ENCODE results near the gene PRPF38A. TPM values are rescaled to one million over a fixed set of nuclear protein-coding genes. Genes with fewer than 3 reads are reported as not detected.
A peak's percentile ranks its signal among the peaks of the same experiment; 100 is the strongest.

PRPF38A gene
- total RNA-seq, 1 donor from 2014 or later, result 31.8 TPM

GRCh38 chr1:52404975-52405338, 555 bp downstream of the PRPF38A start:
- H4K20me1 ChIP-seq (ENCODE audit: insufficient read depth, low read length), result peaks cover 8% of the 10 kb centered on the region
- FAIRE-seq, result no peak
- peak overlapping the region; percentile 89 for H3K27ac Mint-ChIP-seq (ENCODE audit: unreplicated experiment)
- H3K4me2 ChIP-seq (ENCODE audit: low read length), result peak overlapping the region; percentile 92
- H3K4me1 ChIP-seq (ENCODE audit: insufficient read depth, low read length), result peaks cover 14% of the 10 kb centered on the region
- H3K4me3 Mint-ChIP-seq (ENCODE audit: unreplicated experiment), result peak overlapping the region; percentile 100
- H3K27me3 ChIP-seq (ENCODE audit: insufficient read depth, low read length), result no peaks in the 10 kb centered on the region
- H3K27ac ChIP-seq (ENCODE audit: low read depth, low read length), result peak overlapping the region; percentile 92
- H3K36me3 Mint-ChIP-seq (ENCODE audit: low read depth, unreplicated experiment), result peaks cover 6% of the 10 kb centered on the region
- DNase-seq (ENCODE audit: low read depth), result no peak
- no peaks in the 10 kb centered on the region for H3K9me3 Mint-ChIP-seq (ENCODE audit: unreplicated experiment)
- peak overlapping the region; percentile 97 for H3K9ac ChIP-seq (ENCODE audit: low read length)
- no peaks in the 10 kb centered on the region for H3K27me3 Mint-ChIP-seq (ENCODE audit: low read depth, unreplicated experiment)
- peak overlapping the region; percentile 96 for H2AFZ ChIP-seq (ENCODE audit: low read depth, low read length)
- peaks cover 7% of the 10 kb centered on the region for H3K4me1 Mint-ChIP-seq (ENCODE audit: low read depth, unreplicated experiment)
- H3K36me3 ChIP-seq (ENCODE audit: insufficient read depth, low read length), result peaks cover 20% of the 10 kb centered on the region
- H3K4me3 ChIP-seq (ENCODE audit: insufficient read depth, low read depth, low read length), result peak overlapping the region; percentile 99
- TF ChIP-seq EZH2 (IDR thresholded peaks at IDR 0.05; ENCODE audit: insufficient read depth, low read length), result no peak
- no peak for TF ChIP-seq CTCF (IDR thresholded peaks at IDR 0.05; ENCODE audit: insufficient read depth, low read depth, low read length)
- H3K9me3 ChIP-seq (ENCODE audit: insufficient read depth, low read depth, low read length), result no peaks in the 10 kb centered on the region
- peaks cover 48% of the 10 kb centered on the region for H3K79me2 ChIP-seq (ENCODE audit: insufficient read depth, low read length)

GRCh38 chr1:52413410-52413989, 9.1 kb downstream of the PRPF38A start:
- Histone ChIP-seq H3K4me2 (ENCODE audit: low read length) (no peak overlapping the region), H3K36me3 (ENCODE audit: insufficient read depth, low read length) (peaks cover 74% of the 10 kb centered on the region), H4K20me1 (ENCODE audit: insufficient read depth, low read length) (peaks cover 5% of the 10 kb centered on the region), H2AFZ (ENCODE audit: low read depth, low read length) (no peak overlapping the region), H3K9ac (ENCODE audit: low read length) (no peak overlapping the region), H3K27ac (ENCODE audit: low read depth, low read length) (no peak overlapping the region), H3K27me3 (ENCODE audit: insufficient read depth, low read length) (no peaks in the 10 kb centered on the region), H3K9me3 (ENCODE audit: insufficient read depth, low read depth, low read length) (no peaks in the 10 kb centered on the region), H3K79me2 (ENCODE audit: insufficient read depth, low read length) (no peaks in the 10 kb centered on the region), H3K4me1 (ENCODE audit: insufficient read depth, low read length) (no peaks in the 10 kb centered on the region), H3K4me3 (ENCODE audit: insufficient read depth, low read depth, low read length) (no peak overlapping the region)
- TF ChIP-seq EZH2 (IDR thresholded peaks at IDR 0.05; ENCODE audit: insufficient read depth, low read length) (no peak), CTCF (IDR thresholded peaks at IDR 0.05; ENCODE audit: insufficient read depth, low read depth, low read length) (no peak)
- H3K4me3 Mint-ChIP-seq (ENCODE audit: unreplicated experiment), result no peak overlapping the region
- DNase-seq (ENCODE audit: low read depth) (no peak), FAIRE-seq (no peak)
- H3K9me3 Mint-ChIP-seq (ENCODE audit: unreplicated experiment), result no peaks in the 10 kb centered on the region
- no peaks in the 10 kb centered on the region for H3K4me1 Mint-ChIP-seq (ENCODE audit: low read depth, unreplicated experiment)
- H3K36me3 Mint-ChIP-seq (ENCODE audit: low read depth, unreplicated experiment), result peaks cover 20% of the 10 kb centered on the region
- H3K27me3 Mint-ChIP-seq (ENCODE audit: low read depth, unreplicated experiment), result no peaks in the 10 kb centered on the region
- no peak overlapping the region for H3K27ac Mint-ChIP-seq (ENCODE audit: unreplicated experiment)

GRCh38 chr1:52414942-52415341, 10.5 kb downstream of the PRPF38A start:
- no peak for DNase-seq (ENCODE audit: low read depth)
- peaks cover 16% of the 10 kb centered on the region for H3K36me3 Mint-ChIP-seq (ENCODE audit: low read depth, unreplicated experiment)
- no peaks in the 10 kb centered on the region for H3K4me1 Mint-ChIP-seq (ENCODE audit: low read depth, unreplicated experiment)

More at GRCh38 chr1:52414942-52415341, 10.5 kb downstream of the PRPF38A start:
- Mint-ChIP-seq H3K27ac (ENCODE audit: unreplicated experiment) (no peak overlapping the region), H3K27me3 (ENCODE audit: low read depth, unreplicated experiment) (no peaks in the 10 kb centered on the region), H3K4me3 (ENCODE audit: unreplicated experiment) (no peak overlapping the region), H3K9me3 (ENCODE audit: unreplicated experiment) (no peaks in the 10 kb centered on the region)
- H3K79me2 ChIP-seq (ENCODE audit: insufficient read depth, low read length), result no peaks in the 10 kb centered on the region
- TF ChIP-seq EZH2 (IDR thresholded peaks at IDR 0.05; ENCODE audit: insufficient read depth, low read length) (no peak), CTCF (IDR thresholded peaks at IDR 0.05; ENCODE audit: insufficient read depth, low read depth, low read length) (no peak)
- H3K9me3 ChIP-seq (ENCODE audit: insufficient read depth, low read depth, low read length), result no peaks in the 10 kb centered on the region
- peaks cover 65% of the 10 kb centered on the region for H3K36me3 ChIP-seq (ENCODE audit: insufficient read depth, low read length)
- no peaks in the 10 kb centered on the region for H4K20me1 ChIP-seq (ENCODE audit: insufficient read depth, low read length)
- no peak for FAIRE-seq
- no peaks in the 10 kb centered on the region for H3K27me3 ChIP-seq (ENCODE audit: insufficient read depth, low read length)
- no peak overlapping the region for H3K27ac ChIP-seq (ENCODE audit: low read depth, low read length)
- H3K4me3 ChIP-seq (ENCODE audit: insufficient read depth, low read depth, low read length), result no peak overlapping the region
- no peak overlapping the region for H2AFZ ChIP-seq (ENCODE audit: low read depth, low read length)
- H3K4me1 ChIP-seq (ENCODE audit: insufficient read depth, low read length), result no peaks in the 10 kb centered on the region
- no peak overlapping the region for H3K4me2 ChIP-seq (ENCODE audit: low read length)
- no peak overlapping the region for H3K9ac ChIP-seq (ENCODE audit: low read length)

All from astrocyte (in vitro differentiated cells and primary cell).